ENCODE data around the gene CCN5. TPM values are rescaled to one million over a fixed set of nuclear protein-coding genes. Genes with fewer than 3 reads are reported as not detected.
"Not testable (repeated sequence)": the region's sequence is repeated elsewhere in the genome, so short reads cannot be mapped to it uniquely, and the experiment has no call there.

Gene CCN5
- total RNA-seq, 2 experiments from 2014 or later: not detected

DNA sequence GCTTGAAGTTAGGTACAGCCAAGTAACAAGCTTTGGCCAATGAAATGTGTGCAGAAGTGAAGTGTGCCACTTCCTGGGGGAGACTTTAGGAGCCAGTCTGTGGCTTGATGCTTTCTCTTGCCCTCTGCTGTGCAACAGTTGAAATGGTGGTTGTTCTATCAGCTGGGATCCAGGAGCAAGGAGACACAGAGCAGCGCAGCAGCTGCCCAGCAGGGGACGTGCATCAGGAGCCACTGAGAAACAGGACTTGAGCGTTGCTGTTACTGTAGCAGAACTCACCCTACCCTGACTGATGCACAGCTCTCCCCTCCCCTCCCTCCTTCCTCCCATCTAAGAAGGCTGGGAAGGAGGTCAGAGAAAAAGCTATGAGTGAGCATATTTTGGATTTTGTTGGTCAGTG lies 18.9 kb upstream of the CCN5 start:
- Histone ChIP-seq H3K27ac (ENCODE audit: low read depth, low read length, poor library complexity, severe bottlenecking) (no peak overlapping the region), H4K20me1 (ENCODE audit: insufficient read depth, low read length) (no peaks in the 10 kb centered on the region), H3K9me3 (ENCODE audit: low read length) (peaks cover 7% of the 10 kb centered on the region; the same call in 1 of the 2 replicates), H3K4me3 (ENCODE audit: low read depth, low read length, poor library complexity, severe bottlenecking) (no peak overlapping the region), H3K79me2 (ENCODE audit: insufficient read depth, low read depth, low read length) (no peaks in the 10 kb centered on the region), H2AFZ (ENCODE audit: low read length) (no peak overlapping the region), H3K36me3 (ENCODE audit: insufficient read depth, low read length) (no peaks in the 10 kb centered on the region; the same call in 1 of the 2 replicates), H3K4me1 (ENCODE audit: insufficient read depth, low read length, poor library complexity, severe bottlenecking) (peaks cover 11% of the 10 kb centered on the region), H3K9me2 (ENCODE audit: insufficient read depth, low read length) (no peaks in the 10 kb centered on the region), H3K4me2 (ENCODE audit: low read length) (no peak overlapping the region)
- DNase-seq (ENCODE audit: low spot score): no peak
- intact Hi-C loops (cut with micrococcal nuclease; ENCODE audit: unreplicated experiment): no loop called here
- no TSS peak for BruUV-seq (replicated peaks)
- POLR2A ChIA-PET: interaction anchor here (0.6 to 0.8 kb wide), 3 partner anchors 11 to 47 kb away, joined by 3 to 7 read pairs (median 6); no protein-coding TSS in a partner anchor
- no peak for TF ChIP-seq EZH2phosphoT487 (IDR thresholded peaks at IDR 0.05; ENCODE audit: borderline replicate concordance, low read depth, low read length)
- TF ChIP-seq, protein P1, sequence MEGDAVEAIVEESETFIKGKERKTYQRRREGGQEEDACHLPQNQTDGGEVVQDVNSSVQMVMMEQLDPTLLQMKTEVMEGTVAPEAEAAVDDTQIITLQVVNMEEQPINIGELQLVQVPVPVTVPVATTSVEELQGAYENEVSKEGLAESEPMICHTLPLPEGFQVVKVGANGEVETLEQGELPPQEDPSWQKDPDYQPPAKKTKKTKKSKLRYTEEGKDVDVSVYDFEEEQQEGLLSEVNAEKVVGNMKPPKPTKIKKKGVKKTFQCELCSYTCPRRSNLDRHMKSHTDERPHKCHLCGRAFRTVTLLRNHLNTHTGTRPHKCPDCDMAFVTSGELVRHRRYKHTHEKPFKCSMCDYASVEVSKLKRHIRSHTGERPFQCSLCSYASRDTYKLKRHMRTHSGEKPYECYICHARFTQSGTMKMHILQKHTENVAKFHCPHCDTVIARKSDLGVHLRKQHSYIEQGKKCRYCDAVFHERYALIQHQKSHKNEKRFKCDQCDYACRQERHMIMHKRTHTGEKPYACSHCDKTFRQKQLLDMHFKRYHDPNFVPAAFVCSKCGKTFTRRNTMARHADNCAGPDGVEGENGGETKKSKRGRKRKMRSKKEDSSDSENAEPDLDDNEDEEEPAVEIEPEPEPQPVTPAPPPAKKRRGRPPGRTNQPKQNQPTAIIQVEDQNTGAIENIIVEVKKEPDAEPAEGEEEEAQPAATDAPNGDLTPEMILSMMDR (conservative IDR thresholded peaks at IDR 0.05; ENCODE audit: low read length): no peak
- CTCF ChIA-PET (ENCODE audit: unreplicated experiment): no interaction called here

DNA sequence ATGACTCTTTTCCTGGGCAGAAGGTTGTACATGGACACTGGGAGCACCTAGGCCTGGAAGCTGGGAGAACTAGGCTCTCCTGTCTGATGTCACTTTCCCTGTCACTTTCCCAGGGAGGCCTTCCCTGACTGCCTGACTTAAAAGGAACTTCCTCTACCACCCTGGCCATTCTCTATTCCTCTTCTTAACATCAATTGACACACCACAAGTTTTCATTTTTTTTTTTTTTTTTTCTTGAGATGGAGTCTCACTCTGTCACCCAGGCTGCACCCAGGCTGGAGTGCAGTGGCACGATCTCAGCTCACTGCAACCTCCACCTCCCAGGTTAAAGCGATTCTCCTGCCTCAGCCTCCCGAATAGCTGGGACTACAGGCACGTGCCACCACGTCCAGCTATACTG lies 18.1 kb upstream of the CCN5 start:
- DNase-seq (ENCODE audit: low spot score); H3K4me2 ChIP-seq (ENCODE audit: low read length); H3K4me3 ChIP-seq (ENCODE audit: low read depth, low read length, poor library complexity, severe bottlenecking); H3K9me2 ChIP-seq (ENCODE audit: insufficient read depth, low read length); CTCF ChIA-PET (ENCODE audit: unreplicated experiment); BruUV-seq (replicated peaks); H3K36me3 ChIP-seq (ENCODE audit: insufficient read depth, low read length); H4K20me1 ChIP-seq (ENCODE audit: insufficient read depth, low read length); H2AFZ ChIP-seq (ENCODE audit: low read length); intact Hi-C loops (cut with micrococcal nuclease; ENCODE audit: unreplicated experiment); H3K9me3 ChIP-seq (ENCODE audit: low read length); H3K27ac ChIP-seq (ENCODE audit: low read depth, low read length, poor library complexity, severe bottlenecking); H3K79me2 ChIP-seq (ENCODE audit: insufficient read depth, low read depth, low read length): not testable (repeated sequence)
- POLR2A ChIA-PET: interaction anchor here (0.6 kb wide), 2 partner anchors 16 to 47 kb away, joined by 3 to 6 read pairs; no protein-coding TSS in a partner anchor
- peaks cover 11% of the 10 kb centered on the region for H3K4me1 ChIP-seq (ENCODE audit: insufficient read depth, low read length, poor library complexity, severe bottlenecking)

DNA sequence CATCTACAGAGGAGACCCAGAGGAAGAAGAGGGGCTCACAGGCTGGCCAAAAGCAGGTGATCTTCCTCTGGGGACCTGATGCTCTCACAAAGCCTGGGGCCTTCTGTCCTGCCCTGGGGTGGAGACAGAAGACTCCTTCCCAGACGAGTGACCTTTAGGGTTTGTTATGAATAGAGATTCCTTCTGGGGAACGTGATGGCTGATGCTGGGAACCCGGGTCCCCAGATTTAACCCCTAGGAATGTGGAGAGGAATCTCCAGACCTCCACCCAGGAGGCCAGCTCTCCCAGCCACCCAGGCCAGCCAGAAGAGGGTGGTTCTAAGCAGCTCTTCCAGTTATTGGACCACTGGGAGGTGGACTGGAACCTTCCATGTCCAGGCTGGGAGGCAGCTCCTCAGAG lies 16.8 kb upstream of the CCN5 start:
- ChIA-PET POLR2A (no interaction called here), CTCF (ENCODE audit: unreplicated experiment) (no interaction called here)
- TF ChIP-seq, protein P1 (conservative IDR thresholded peaks at IDR 0.05; ENCODE audit: low read length): no peak
- no peak for TF ChIP-seq EZH2phosphoT487 (IDR thresholded peaks at IDR 0.05; ENCODE audit: borderline replicate concordance, low read depth, low read length)
- Histone ChIP-seq H2AFZ (ENCODE audit: low read length) (peak overlapping the region; percentile 37; the same call in 1 of the 2 replicates), H3K27ac (ENCODE audit: low read depth, low read length, poor library complexity, severe bottlenecking) (no peak overlapping the region), H3K4me1 (ENCODE audit: insufficient read depth, low read length, poor library complexity, severe bottlenecking) (peaks cover 11% of the 10 kb centered on the region), H3K4me3 (ENCODE audit: low read depth, low read length, poor library complexity, severe bottlenecking) (no peak overlapping the region), H3K9me2 (ENCODE audit: insufficient read depth, low read length) (no peaks in the 10 kb centered on the region), H4K20me1 (ENCODE audit: insufficient read depth, low read length) (no peaks in the 10 kb centered on the region), H3K79me2 (ENCODE audit: insufficient read depth, low read depth, low read length) (no peaks in the 10 kb centered on the region), H3K36me3 (ENCODE audit: insufficient read depth, low read length) (no peaks in the 10 kb centered on the region; the same call in 1 of the 2 replicates), H3K4me2 (ENCODE audit: low read length) (no peak overlapping the region), H3K9me3 (ENCODE audit: low read length) (no peaks in the 10 kb centered on the region)
- BruUV-seq (replicated peaks): no TSS peak
- DNase-seq (ENCODE audit: low spot score): no peak
- intact Hi-C loops (cut with micrococcal nuclease; ENCODE audit: unreplicated experiment): no loop called here
